ENCODE data around the gene HECA. TPM values are rescaled to one million over a fixed set of nuclear protein-coding genes. Genes with fewer than 3 reads are reported as not detected.
"Not testable (repeated sequence)": the region's sequence is repeated elsewhere in the genome, so short reads cannot be mapped to it uniquely, and the experiment has no call there.

Gene HECA
- total RNA-seq, 2 donors from 2014 or later, result 18.0 to 41.1 TPM

- Histone ChIP-seq H3K4me3 (no peak overlapping the region), H3K9ac (ENCODE audit: low read depth in 2 of 2, low read length in 2 of 2) (no peak overlapping the region), H3K36me3 (no peaks in the 10 kb centered on the region), H3K4me1 (peaks cover under 1% of the 10 kb centered on the region), H3K9me3 (no peaks in the 10 kb centered on the region), H3K27ac (peak overlapping the region; percentile 16), H3K27me3 (no peaks in the 10 kb centered on the region)
- no peak for DNase-seq
- no peak for TF ChIP-seq CTCF (IDR thresholded peaks at IDR 0.05)
- intact Hi-C loops (cut with DNase I), result no loop called here
These were observed 21.2 kb downstream of the HECA start for GRCh38 chr6:139156102-139156501.

- H3K4me3 ChIP-seq, result no peak overlapping the region
- DNase-seq, result no peak
- H3K9ac ChIP-seq (ENCODE audit: low read depth in 2 of 2, low read length in 2 of 2), result no peak overlapping the region
- intact Hi-C loops (cut with DNase I), result no loop called here
- H3K4me1 ChIP-seq, result peaks cover 5% of the 10 kb centered on the region
- TF ChIP-seq CTCF (IDR thresholded peaks at IDR 0.05), result no peak
- H3K9me3 ChIP-seq, result no peaks in the 10 kb centered on the region
- no peaks in the 10 kb centered on the region for H3K36me3 ChIP-seq
- peak overlapping the region; percentile 16 for H3K27ac ChIP-seq
- no peaks in the 10 kb centered on the region for H3K27me3 ChIP-seq
These were observed 21.7 kb downstream of the HECA start for GRCh38 chr6:139156551-139156950.

GRCh38 chr6:139157086-139157485, 22.2 kb downstream of the HECA start:
- H3K36me3 ChIP-seq; H3K27me3 ChIP-seq; H3K9me3 ChIP-seq; H3K4me1 ChIP-seq; H3K4me3 ChIP-seq; intact Hi-C loops (cut with DNase I): not testable (repeated sequence)
- peak; percentile 77 for DNase-seq
- H3K9ac ChIP-seq (ENCODE audit: low read depth in 2 of 2, low read length in 2 of 2), result peak overlapping the region in 1 of 2 donors; percentile 4
- H3K27ac ChIP-seq, result peak overlapping the region; percentile 16

GRCh38 chr6:139159016-139159415, 24.1 kb downstream of the HECA start:
- H3K4me1 ChIP-seq, result peaks cover 5% of the 10 kb centered on the region
- H3K9ac ChIP-seq (ENCODE audit: low read depth in 2 of 2, low read length in 2 of 2), result no peak overlapping the region
- no peaks in the 10 kb centered on the region for H3K27me3 ChIP-seq
- H3K9me3 ChIP-seq, result no peaks in the 10 kb centered on the region
- H3K27ac ChIP-seq, result no peak overlapping the region
- no peak for DNase-seq
- H3K36me3 ChIP-seq, result no peaks in the 10 kb centered on the region
- no peak for TF ChIP-seq CTCF (IDR thresholded peaks at IDR 0.05)
- intact Hi-C loops (cut with DNase I), result no loop called here
- H3K4me3 ChIP-seq, result no peak overlapping the region

GRCh38 chr6:139161169-139161568, 26.3 kb downstream of the HECA start:
- Histone ChIP-seq H3K27ac (peak overlapping the region; percentile 12), H3K4me3 (no peak overlapping the region), H3K36me3 (no peaks in the 10 kb centered on the region), H3K27me3 (no peaks in the 10 kb centered on the region), H3K4me1 (peaks cover 5% of the 10 kb centered on the region), H3K9ac (ENCODE audit: low read depth in 2 of 2, low read length in 2 of 2) (no peak overlapping the region), H3K9me3 (no peaks in the 10 kb centered on the region)
- intact Hi-C loops (cut with DNase I), result no loop called here
- no peak for DNase-seq
- no peak for TF ChIP-seq CTCF (IDR thresholded peaks at IDR 0.05)

- DNase-seq, result no peak
- intact Hi-C loops (cut with DNase I), result no loop called here
- no peak overlapping the region for H3K9ac ChIP-seq (ENCODE audit: low read depth in 2 of 2, low read length in 2 of 2)
- no peak overlapping the region for H3K4me3 ChIP-seq
- H3K27ac ChIP-seq, result peak overlapping the region; percentile 12
- H3K9me3 ChIP-seq, result no peaks in the 10 kb centered on the region
- H3K27me3 ChIP-seq, result no peaks in the 10 kb centered on the region
- no peak for TF ChIP-seq CTCF (IDR thresholded peaks at IDR 0.05)
- peaks cover 5% of the 10 kb centered on the region for H3K4me1 ChIP-seq
- H3K36me3 ChIP-seq, result no peaks in the 10 kb centered on the region
These were observed 27.0 kb downstream of the HECA start for GRCh38 chr6:139161817-139162284.

Data from colonic mucosa (tissue), 4 donors.